Measurements from ENCODE around the gene FBXO42. TPM values are rescaled to one million over a fixed set of nuclear protein-coding genes. Genes with fewer than 3 reads are reported as not detected.
"Not testable (repeated sequence)": the region's sequence is repeated elsewhere in the genome, so short reads cannot be mapped to it uniquely, and the experiment has no call there.

FBXO42 gene
- total RNA-seq, 1 donor from 2014 or later = 19.0 TPM

GRCh38 chr1:16226490-16227179 is 125.6 kb downstream of the FBXO42 start:
- peaks cover 13% of the 10 kb centered on the region for H3K4me1 Mint-ChIP-seq
- no peak for TF ChIP-seq CTCF (IDR thresholded peaks at IDR 0.05)
- no peak for ATAC-seq (ENCODE audit: low read depth)
- CTCF ChIA-PET = no interaction called here
- H3K27ac Mint-ChIP-seq = no peak overlapping the region
- peaks cover 17% of the 10 kb centered on the region for H3K27me3 Mint-ChIP-seq
- no peaks in the 10 kb centered on the region for H3K9me3 Mint-ChIP-seq
- intact Hi-C loops (cut with micrococcal nuclease) = no loop called here
- DNase-seq = no peak
- no peaks in the 10 kb centered on the region for H3K36me3 Mint-ChIP-seq (ENCODE audit: low read depth)
- POLR2A ChIA-PET = interaction anchor here (1.3 kb wide), 1 partner anchor 20 kb away, joined by 3 read pairs; no protein-coding TSS in a partner anchor
- no peak overlapping the region for H3K4me3 Mint-ChIP-seq

- ChIA-PET POLR2A (no interaction called here), CTCF (no interaction called here)
- no peak for DNase-seq
- Mint-ChIP-seq H3K27ac (no peak overlapping the region), H3K36me3 (ENCODE audit: low read depth) (no peaks in the 10 kb centered on the region), H3K4me3 (no peak overlapping the region), H3K9me3 (no peaks in the 10 kb centered on the region), H3K4me1 (peaks cover 13% of the 10 kb centered on the region), H3K27me3 (peaks cover 17% of the 10 kb centered on the region)
- intact Hi-C loops (cut with micrococcal nuclease) = no loop called here
- no peak for TF ChIP-seq CTCF (IDR thresholded peaks at IDR 0.05)
- no peak for ATAC-seq (ENCODE audit: low read depth)
Measured at GRCh38 chr1:16226129-16226489, 126.2 kb downstream of the FBXO42 start.

- ChIA-PET CTCF (no interaction called here), POLR2A (no interaction called here)
- intact Hi-C loops (cut with micrococcal nuclease) = no loop called here
- no peak overlapping the region for H3K27ac Mint-ChIP-seq
- no peak for TF ChIP-seq CTCF (IDR thresholded peaks at IDR 0.05)
- ATAC-seq (ENCODE audit: low read depth) (no peak), DNase-seq (no peak)
- peaks cover 17% of the 10 kb centered on the region for H3K27me3 Mint-ChIP-seq
- no peaks in the 10 kb centered on the region for H3K9me3 Mint-ChIP-seq
- peaks cover 13% of the 10 kb centered on the region for H3K4me1 Mint-ChIP-seq
- no peaks in the 10 kb centered on the region for H3K36me3 Mint-ChIP-seq (ENCODE audit: low read depth)
- H3K4me3 Mint-ChIP-seq = no peak overlapping the region
Measured at GRCh38 chr1:16224472-16224871, 127.8 kb downstream of the FBXO42 start.

- H3K9me3 Mint-ChIP-seq; POLR2A ChIA-PET; DNase-seq; intact Hi-C loops (cut with micrococcal nuclease); CTCF ChIA-PET; H3K36me3 Mint-ChIP-seq (ENCODE audit: low read depth); ATAC-seq (ENCODE audit: low read depth); H3K4me1 Mint-ChIP-seq; H3K27ac Mint-ChIP-seq; H3K4me3 Mint-ChIP-seq: not testable (repeated sequence)
- peaks cover 17% of the 10 kb centered on the region for H3K27me3 Mint-ChIP-seq
Measured at GRCh38 chr1:16222716-16223115, 129.6 kb downstream of the FBXO42 start.

GRCh38 chr1:16221499-16221898 is 130.8 kb downstream of the FBXO42 start:
- intact Hi-C loops (cut with micrococcal nuclease) = no loop called here
- Mint-ChIP-seq H3K4me1 (peaks cover 11% of the 10 kb centered on the region), H3K27ac (no peak overlapping the region), H3K36me3 (ENCODE audit: low read depth) (no peaks in the 10 kb centered on the region), H3K9me3 (no peaks in the 10 kb centered on the region), H3K4me3 (no peak overlapping the region), H3K27me3 (peaks cover 12% of the 10 kb centered on the region)
- ATAC-seq (ENCODE audit: low read depth) (no peak), DNase-seq (no peak)
- ChIA-PET POLR2A (interaction anchor here (0.7 kb wide), 1 partner anchor 15 kb away, joined by 4 read pairs; the partner anchor contains the start of gene CPLANE2), CTCF (no interaction called here)
- no peak for TF ChIP-seq CTCF (IDR thresholded peaks at IDR 0.05)

All from activated B cell treated with CpG ODN at 0.5 μM for 24 hours (primary cell).